ENCODE results near the gene SND1.

SND1 gene

DNA sequence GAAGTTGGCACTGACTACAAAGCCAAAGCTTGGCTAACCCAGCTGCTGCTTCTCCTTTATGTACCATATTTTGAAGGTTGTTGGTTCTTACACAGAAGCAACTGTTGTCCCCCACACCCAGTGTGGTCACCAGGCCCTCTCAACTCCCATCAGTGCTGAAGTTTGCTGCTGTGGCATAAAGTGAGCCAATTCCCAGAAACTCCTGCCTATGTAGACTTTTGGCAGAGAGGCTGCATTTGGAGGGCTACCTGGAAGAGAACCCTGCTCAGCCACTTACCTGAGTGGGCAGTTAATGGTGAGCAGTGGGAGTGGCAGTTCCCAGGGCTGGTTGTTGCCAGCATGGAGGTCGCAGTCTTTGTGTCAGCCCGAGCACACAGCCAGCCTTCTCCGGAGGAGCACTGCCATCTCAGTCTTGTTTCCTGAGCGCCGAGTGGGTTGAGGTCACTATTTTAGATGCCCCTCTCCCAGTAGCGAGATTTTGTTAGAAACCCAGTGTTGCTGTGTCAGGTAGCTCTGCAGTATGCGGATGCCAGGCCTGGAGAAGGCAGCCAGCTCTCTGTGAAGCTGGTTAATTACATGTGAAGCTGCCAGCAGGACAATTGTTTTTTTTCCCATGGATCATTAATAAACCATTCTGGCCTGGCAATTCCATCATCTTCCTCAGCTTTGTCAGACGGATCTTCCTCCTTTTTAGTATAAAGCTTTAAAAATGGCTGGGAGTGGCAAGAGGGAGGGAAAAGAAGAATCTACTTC lies 354.7 kb downstream of the SND1 start:
- no peak for DNase-seq

DNA sequence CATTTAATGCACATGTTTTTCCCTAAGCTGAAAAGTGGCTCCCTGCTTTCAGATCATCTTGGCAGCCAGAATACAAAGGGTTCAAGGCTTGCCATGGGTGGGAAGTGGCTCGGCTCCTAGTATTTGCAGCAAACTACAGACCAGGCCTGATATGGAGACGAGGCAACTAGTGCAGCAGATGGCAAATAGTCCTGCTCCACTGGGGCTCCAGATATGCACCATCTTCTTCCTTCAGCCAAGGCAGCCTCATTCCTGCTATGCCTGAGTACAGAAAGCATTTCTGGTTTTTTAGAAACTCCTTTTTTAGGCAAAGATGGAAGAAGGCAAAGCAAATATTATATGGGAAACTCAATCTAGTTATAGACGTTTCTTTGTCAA lies 355.3 kb downstream of the SND1 start:
- DNase-seq = no peak

DNA sequence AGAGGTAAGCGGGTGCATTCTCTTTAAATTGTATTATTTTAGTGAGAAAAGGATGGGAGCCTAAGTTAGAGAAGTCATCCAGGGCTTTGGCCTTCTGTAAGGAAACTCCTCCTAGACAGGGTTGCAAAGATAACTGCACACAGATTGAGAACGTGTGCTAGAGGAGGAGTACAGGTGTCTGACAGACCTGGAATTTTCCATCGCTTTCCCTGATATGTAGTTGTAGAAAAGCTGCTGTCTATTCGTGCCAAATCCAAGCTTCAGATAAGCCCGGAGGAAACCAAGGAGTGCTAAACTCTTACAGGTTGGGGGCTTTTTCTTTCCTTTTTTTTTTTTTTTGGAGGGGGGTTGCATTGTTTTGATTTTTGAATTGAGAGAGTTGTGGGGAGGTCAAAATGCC lies 356.1 kb downstream of the SND1 start:
- no peak for DNase-seq

DNA sequence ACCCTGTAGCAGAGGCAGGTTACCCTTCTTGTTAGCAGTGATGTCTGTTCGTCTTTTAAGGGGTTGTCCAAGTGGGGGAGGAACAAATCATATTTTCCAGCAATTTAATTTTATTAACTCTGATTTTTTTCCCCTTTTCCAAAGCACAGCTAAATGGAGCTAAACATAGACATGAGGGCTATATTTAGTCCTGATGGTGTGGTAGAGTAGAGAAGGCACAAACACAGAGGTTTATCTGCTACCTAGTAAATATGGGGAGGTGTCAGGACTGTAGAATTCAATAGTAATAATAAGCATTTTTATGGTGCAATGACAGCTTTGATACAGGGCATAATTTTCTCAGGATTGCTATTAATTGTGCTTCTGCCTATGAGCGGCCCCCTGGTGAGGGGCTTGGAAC lies 356.8 kb downstream of the SND1 start:
- no peak for DNase-seq

DNA sequence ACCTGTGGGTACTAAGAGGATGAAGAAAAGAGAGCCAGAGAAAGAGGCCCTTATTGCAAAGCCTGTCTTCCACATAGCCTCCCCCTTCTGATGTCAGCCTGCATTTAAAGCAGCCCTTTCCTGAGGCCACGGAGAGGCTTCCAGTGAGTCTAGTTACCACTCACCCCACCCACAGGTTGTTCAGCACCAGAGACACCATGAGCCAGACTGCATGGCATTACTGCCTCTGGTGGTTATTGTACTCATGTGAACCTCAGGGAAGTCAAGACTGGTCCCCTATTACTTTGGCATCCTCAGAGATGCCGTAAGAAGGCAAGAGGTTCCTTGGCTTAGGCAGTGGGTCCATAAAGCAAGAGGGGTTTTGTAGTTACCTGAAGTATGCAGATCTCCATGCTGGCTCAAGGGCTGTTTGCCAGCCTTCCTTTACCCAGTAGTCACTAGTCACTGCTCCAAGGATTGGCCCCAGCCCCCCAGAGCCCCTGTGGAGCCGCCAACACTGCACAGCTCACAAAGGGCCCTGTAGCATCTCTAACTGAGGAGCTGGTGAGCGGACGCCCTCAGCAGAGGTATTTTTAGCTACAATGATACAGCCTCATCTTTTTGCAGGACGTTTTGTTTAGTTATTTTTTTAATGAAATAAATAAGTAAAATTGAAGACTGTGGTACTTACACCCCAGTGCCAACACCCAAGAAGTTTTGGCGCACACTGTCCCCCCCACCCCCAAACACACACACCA lies 358.6 kb downstream of the SND1 start:
- no peak for DNase-seq

DNA sequence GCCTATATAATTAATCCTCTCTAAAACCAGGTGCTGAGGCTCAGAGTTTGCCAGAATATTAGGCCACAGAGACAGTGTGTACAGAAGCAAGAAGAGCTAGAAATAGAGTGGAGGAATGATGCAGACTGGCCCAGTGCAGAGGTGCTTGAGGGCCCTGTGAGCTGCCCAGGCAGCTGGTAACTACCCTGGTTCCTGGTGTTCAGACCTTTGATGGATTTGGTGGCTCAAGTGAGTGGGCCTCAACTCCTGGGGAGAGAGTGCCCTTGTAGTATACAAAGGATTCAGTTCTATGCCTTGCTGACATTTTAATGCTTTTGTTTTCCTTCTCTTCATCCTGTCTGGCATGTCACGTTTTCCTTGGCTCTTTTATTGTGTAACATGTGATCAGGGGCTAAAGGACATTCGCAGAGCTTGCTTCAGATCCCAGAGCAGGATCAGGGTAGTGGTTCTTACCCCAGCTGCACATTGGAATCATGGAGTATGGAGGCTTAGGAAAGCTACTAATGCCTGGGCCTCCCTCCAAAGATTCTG lies 359.2 kb downstream of the SND1 start:
- no peak for DNase-seq

DNA sequence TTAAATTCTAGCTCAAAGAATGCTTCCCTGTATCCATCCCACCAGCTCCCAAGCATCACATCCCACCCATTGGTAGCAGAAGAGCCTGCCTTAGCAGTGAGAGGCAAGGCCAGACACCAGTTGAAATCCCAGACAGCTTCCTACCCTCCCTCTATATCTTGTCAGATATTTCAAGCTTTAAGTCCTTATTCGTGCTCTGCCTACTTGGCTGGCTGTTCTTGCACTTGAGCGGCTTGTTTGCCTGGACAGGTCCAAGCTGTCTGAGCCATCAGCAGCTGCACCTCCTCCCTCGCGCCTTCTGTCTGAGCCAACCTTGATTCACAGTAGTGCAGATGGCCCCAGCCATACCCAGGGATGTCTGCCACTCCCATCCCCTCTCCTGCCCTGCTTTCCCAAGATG lies 362.8 kb downstream of the SND1 start:
- peak; percentile 60 for DNase-seq

DNA sequence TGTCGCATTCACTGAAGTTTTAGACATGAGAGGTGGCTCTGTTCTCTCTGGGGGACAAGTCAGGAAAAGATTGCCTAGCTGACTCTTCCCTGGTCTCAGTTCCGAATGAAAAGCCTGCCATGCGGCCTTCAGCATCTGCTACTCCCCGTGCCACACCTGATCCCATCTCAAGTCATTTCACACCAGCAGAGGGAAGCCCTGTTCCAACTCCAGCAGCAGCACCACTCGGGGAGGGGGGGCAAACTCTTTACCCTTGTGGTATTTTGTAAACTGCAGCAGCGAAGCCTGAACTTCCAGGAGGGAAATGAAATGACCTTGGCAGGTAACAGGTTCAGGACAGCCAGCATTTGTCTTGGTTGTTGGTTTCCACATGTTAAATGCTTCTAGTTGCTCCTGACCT lies 365.5 kb downstream of the SND1 start:
- DNase-seq = peak; percentile 37

DNA sequence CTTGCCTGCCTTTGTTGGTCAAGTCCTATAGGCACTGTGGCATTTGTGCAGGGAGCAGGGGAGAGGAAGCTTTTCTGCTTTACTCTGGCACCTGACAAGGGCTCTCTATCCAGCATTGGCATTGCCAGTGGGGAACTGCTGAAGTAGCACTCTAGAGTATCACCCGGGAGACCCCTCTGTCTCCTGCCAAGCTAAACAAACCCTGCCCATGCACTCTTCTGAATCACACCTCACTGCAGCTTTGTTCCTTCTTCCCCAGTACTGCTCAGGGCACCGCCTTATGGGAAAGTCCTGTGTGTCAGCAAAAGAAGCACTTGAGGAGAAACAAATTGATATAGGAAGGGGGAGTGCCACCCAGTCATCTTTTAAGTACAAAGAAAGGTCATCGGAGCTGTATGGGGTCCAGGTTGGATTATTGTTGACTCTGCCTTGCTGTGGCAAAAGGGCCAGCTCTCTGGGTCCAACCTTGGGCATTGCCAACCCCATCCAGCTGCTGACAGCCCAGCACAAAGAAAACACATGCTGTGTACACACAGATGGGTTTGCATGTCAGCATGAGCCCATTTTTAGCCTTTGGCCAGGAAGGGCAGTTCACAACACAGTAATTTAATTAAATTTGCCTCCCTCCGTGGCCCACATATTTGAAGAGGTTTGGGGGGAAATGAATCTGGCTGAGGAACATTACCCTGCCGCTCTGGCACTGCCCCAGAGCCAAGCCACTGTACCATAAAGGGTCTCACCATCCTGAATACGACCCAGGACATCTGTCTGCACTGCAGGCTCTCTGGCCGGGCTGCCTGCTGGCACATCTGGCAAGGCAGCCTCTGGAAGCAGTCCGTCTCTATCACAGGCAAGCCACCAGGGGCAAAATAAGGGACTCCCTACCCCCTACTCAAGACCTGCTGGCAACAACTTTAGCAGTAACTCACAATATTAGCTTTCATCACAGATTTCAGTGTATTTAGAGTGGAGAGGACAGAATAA lies 366.2 kb downstream of the SND1 start:
- no peak for DNase-seq

DNA sequence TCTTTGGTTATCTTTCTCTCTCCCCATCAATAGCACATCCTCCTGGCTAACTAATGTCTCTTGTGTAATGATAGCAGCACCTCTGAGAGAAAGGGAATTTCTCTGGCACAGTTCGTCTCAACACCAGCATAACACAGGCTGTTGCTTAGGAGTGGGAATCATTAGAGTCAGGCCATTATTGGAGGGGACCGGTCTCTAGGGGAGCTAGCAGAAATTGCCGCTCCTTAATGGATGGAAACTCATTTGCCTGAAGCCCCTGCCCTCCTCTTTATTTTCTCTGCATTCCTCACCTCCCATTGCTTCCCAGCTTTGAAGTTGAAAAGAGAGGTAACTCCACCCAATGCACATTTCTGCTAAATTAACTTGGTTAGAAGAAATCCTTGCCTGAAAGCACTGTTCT lies 367.3 kb downstream of the SND1 start:
- no peak for DNase-seq

DNA sequence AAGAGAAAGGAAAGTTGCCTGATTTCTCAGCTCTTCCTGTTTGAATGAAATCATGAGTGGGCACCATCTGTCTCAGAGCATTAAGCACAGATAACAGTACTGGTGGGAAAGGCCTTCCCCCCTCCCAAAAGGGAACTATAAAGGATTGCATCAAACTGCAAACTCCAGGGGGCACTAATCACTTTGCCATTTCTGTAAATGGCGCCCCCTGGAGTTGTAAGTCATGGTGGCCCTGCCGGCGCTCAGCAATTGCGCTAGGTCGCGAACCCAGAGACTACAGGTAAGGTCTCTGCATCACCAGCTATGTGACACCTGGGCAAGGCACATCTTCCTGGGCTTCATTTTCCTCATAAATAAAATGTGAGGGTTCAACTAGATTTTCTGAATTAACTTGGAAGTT lies 368.2 kb downstream of the SND1 start:
- DNase-seq = no peak

DNA sequence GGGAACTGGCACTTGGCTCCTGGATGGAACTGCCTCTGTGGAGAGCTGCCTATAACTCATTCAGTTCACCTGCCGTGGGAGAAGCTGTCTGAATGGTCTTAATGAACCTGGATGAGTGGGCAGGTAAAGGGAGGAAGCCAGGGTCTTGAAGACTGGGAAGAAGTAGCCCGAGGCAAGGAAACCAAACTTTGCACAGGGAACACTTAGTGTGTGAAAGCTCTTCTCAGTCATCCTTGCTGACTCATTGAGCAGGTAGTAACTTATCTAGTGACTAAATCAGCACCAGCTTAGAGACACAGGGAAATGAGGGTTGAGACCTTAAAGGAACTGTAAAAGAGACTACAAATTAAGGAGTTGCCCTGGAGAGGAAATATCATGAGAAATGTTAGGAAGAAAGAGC lies 369.4 kb downstream of the SND1 start:
- no peak for DNase-seq

DNA sequence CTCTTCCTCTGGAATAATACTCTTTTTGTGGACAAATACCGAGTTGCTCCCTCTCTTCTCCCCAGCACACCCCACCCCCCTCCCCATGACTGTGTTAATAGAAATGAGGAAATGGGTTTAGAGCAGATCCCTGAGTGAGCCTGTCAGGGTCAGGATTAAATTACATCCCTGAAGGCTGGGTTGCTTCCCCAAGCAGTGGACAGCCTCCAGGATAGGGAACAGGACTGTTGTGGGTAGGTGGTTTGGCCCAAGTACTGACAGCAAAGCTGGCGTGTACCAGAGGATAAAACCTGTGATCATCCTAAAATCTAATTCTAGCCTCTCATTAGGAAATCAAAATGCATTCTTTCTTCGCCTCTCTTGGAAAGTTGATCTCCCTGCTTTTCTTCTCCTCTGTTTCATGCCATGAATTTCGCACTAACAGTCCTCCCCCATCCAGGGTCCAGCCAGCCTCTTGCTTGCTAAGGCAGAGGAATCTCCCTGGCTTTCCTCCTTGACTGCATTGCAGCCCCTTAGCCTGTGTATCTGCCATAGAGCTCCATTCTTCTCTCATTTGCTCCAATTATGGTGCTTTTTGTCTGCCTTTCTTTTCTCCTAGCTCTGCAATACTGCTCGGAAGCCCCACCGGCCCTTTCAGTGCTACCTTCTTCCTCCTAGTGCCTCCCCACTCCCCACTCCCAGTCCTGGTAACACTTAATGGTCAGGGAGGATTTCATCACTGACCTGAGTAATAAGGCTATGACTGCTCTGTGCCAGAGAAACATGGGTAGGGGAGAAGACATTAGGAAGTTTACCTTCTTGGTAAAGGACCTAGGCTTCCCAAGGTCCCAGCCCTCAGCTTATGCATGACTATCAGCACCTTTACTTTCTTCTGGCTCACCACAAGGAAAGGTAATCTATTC lies 370.9 kb downstream of the SND1 start:
- no peak for DNase-seq

DNA sequence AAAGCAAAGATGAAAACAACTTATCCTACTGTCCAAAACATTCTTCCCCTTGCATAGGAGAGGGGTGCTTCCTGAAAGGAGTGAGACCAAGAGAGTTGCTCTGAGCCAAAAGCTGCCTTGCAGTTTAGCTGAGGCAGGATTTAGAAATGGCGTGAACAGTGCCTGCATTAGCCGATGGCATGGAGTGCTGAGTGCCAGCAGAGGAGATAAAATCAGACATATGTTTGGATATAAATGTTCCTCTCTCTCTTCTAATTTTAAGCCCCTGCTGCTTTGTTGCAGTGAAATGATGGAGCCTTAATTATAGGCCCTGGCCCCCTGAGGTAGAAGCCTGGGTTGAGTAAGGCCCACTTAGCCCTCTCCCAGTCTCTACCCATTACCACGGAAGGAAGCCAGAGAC lies 372.2 kb downstream of the SND1 start:
- DNase-seq = no peak

DNA sequence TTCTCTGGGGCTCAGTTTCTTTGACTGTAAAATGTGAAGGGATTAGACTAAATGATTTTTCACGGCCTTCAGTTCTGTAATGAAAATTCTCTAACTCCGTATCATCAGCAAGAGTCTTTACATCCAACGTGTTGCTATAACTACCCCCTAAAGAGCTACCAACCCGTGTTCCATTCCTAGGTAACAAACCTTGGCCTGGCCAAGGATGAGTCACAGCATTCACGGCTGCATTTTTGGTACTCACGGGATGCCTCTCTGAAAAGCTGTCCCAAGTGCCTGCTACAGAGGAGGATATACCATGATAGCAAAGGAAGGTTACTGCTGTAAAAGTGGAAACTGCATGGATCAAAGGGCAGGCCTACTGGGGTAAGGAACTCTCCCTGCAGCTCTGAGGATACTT lies 373.4 kb downstream of the SND1 start:
- no peak for DNase-seq

DNA sequence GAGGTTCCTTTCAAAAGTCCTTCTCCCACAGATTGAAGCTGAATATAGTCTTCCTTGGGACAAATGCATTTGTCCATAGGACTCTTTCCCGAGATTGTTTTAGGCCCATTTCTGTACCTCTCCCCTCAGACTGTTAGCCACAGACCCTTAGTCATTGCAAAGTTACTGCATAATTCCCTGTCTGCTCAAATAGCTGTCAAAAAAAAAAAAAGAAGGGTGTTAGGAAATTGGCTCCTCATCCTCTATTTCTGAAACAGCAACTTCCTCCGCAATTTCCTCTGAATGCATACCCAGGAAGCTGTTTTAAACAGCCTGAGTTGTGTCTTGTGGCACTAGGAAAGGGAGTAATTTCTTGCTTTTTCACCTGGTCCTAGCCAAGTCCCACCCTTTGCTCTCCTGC lies 373.8 kb downstream of the SND1 start:
- no peak for DNase-seq

DNA sequence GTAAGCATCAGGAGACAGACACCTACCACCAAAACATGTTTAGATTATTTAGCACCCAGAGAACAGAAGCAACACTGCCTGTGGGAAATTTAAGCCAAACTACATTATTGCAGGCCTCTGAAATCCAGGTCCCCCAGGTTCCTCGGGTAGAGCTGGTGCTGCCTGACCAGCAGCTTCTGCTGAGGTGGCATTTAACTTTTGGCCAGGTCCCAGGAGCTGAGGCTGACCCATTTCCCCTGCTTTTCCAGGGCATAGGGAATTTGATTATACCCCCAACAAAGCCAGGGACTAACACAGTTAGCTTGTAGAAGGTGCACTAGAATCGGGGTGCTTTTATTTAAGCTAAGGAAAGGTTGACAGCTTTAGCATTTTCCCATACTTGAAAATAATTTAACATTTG lies 374.6 kb downstream of the SND1 start:
- no peak for DNase-seq

DNA sequence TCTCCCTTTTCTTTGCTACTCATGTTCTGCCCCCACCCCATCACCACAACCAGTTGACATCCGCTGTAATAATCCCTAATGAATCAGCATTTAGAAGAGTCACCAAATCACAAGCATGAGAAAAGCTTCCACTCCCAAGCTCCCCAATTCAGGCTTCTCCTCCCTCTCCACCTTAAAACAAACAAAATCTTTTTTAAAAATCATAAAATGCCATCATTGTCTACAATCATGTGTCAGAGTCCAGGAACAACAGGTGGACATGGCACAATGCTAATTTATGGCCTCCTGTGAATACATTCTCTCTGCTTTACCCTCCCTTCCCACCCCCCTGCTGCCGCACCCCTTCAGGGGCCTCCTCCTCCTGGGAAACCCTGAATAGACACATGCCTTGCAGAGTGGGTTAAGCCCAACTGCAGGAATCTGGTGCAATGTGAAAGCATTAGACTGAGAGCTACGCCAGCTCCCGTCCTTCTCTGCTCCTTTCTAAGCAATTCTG lies 375.5 kb downstream of the SND1 start:
- no peak for DNase-seq

DNA sequence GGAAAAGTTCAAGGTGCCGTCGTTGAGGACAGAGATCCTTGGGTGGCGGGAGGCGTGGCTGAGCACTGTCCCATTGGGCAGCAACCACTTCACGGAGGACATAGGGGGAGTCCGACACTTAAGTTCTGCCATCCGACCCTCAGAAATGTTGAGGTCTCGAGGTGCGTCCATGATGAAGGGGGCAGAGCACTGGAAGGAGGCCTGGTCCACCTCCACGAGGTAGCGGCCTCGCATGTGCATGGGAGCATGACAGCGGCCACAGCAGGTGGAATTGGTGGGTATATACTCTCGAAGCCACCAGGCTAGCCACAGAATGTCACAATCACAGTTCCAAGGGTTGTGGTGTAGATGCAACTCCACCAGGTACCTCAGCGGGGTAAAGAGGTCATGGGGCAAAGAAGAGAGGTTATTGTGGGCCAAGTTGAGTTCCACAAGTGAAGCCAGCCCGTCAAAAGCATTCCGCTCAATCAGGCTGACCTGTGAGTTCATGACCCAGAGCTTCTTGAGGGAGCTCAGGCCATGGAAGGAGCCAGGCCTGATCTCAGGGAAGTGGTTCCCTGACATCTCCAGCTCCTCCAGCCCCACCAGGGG lies 377.5 kb downstream of the SND1 start:
- no peak for DNase-seq

DNA sequence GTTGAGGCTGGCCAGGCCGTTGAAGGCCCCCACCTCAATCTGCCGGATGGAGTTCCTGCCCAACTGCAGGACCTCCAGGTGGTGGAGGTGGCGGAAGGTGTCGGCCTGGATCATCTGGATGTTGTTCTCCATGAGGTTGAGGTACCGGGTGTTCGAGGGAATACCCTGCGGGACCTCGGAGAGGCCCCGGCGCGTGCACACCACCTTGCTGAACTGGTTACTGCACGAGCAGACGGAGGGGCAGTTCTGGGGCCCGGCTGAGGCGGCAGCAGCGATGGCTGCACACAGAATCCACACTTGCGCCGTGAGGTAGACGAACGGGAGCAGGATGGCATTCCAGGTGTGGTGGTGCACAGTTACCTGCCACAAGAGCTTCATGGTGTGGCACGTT lies 378.3 kb downstream of the SND1 start:
- no peak for DNase-seq
